GM12878 (cell line): ENCODE measurements around the gene EEF1E1. TPM values are rescaled to one million over a fixed set of nuclear protein-coding genes. Genes with fewer than 3 reads are reported as not detected.

Source experiments
- ATAC-seq: fragments of 200-7000 bp; cut with Tn5 transposase; 3 replicates; pipeline ENCODE4 v1.9.1; 2020; ENCODE audit warnings: mild to moderate bottlenecking, moderate library complexity
- BruUV-seq: library from RNA; stranded (reverse); fragments of 400-500 nt; replicated peaks from 2 replicates; lab custom pipeline; 2021; lab: Mats Ljungman, UMichigan
- CTCF ChIA-PET: fragments of 300-600 bp; sonication (Branson Sonifier 250); formaldehyde crosslinking; extraction: SDS; loops from one replicate; lab custom pipeline; 2021; ENCODE audit warnings: inconsistent platforms; lab: Yijun Ruan, JAX
- POLR2A ChIA-PET: fragments of 350-600 bp; formaldehyde crosslinking; extraction: SDS; loops from one replicate; lab custom pipeline; 2021; ENCODE audit warnings: inconsistent platforms; lab: Charles Lee
- RAD21 ChIA-PET: fragments of 300-600 bp; sonication (Branson Sonifier 250); formaldehyde crosslinking; loops from one replicate; lab custom pipeline; 2023; ENCODE audit warnings: antibody characterized with exemption; ENCODE audit not compliant: unreplicated experiment; lab: Charles Lee
- SMC1A ChIA-PET: fragments of 300-600 bp; sonication (Branson Sonifier 250); formaldehyde crosslinking; loops from one replicate; lab custom pipeline; 2023; ENCODE audit not compliant: unreplicated experiment, uncharacterized antibody; lab: Charles Lee
- DNase-seq: peaks from one replicate; pipeline ENCODE4 v3.0.0-alpha.2; 2011; ENCODE audit warnings: low read depth, low spot score
- FAIRE-seq: peaks from 3 replicates; lab custom pipeline; 2011; peaks lifted over from hg19 to GRCh38; lab: Jason Lieb, UNC
- H2AFZ ChIP-seq: 2 replicates; pipeline ENCODE4 v1.6.0; 2011; ENCODE audit warnings: low read depth, low read length, control low read depth; ENCODE audit not compliant: control insufficient read depth
- H3K27ac ChIP-seq: 2 replicates; pipeline ENCODE4 v1.5.1; 2011; ENCODE audit warnings: control low read depth; ENCODE audit not compliant: control insufficient read depth, insufficient read depth
- H3K27me3 ChIP-seq, 2 experiments: replicated peaks in 1 of 2; 2 replicates each; pipeline versions ENCODE4 v1.6.0 to v1.6.1; 2011; ENCODE audit warnings: low read length in 1 of 2; ENCODE audit not compliant: control insufficient read depth in 2 of 2, insufficient read depth in 2 of 2
- H3K36me3 ChIP-seq, 2 experiments: 2 replicates each; pipeline ENCODE4 v1.5.1; 2011; ENCODE audit warnings: low read length in 1 of 2; ENCODE audit not compliant: control insufficient read depth in 2 of 2, insufficient read depth in 2 of 2
- H3K4me1 ChIP-seq: 2 replicates; pipeline ENCODE4 v1.6.1; 2011; ENCODE audit warnings: mild to moderate bottlenecking, low read length, moderate library complexity, mixed read lengths; ENCODE audit not compliant: control insufficient read depth, insufficient read depth
- H3K4me2 ChIP-seq: 2 replicates; pipeline ENCODE4 v1.6.0; 2011; ENCODE audit warnings: control low read depth; ENCODE audit not compliant: control insufficient read depth, insufficient read depth
- H3K4me3 ChIP-seq: fragments of 200-600 bp; sonication (generic); 2 replicates; pipeline ENCODE4 v1.5.1; 2016
- H3K79me2 ChIP-seq: 2 replicates; pipeline ENCODE4 v1.6.0; 2011; ENCODE audit warnings: low read length; ENCODE audit not compliant: control insufficient read depth, insufficient read depth
- H3K9ac ChIP-seq: 2 replicates; pipeline ENCODE4 v1.8.0; 2011; ENCODE audit warnings: low read length, control low read depth, mixed read lengths; ENCODE audit not compliant: control insufficient read depth, insufficient read depth
- H3K9me3 ChIP-seq: replicated peaks from 3 replicates; pipeline ENCODE4 v1.5.1; 2011; ENCODE audit warnings: mild to moderate bottlenecking, low read length; ENCODE audit not compliant: control insufficient read depth, insufficient read depth
- H4K20me1 ChIP-seq: 2 replicates; pipeline ENCODE4 v1.6.0; 2011; ENCODE audit not compliant: control insufficient read depth, insufficient read depth
- ATF2 ChIP-seq: IDR thresholded peaks from 2 replicates; pipeline ENCODE4 v1.6.1; 2012; ENCODE audit warnings: low read length, inconsistent platforms
- BRCA1 ChIP-seq: IDR thresholded peaks from 2 replicates; pipeline ENCODE4 v1.6.1; 2011; ENCODE audit warnings: low read depth, low read length, improper control_type of control experiment
- CEBPZ ChIP-seq: fragments of 150-350 bp; IDR thresholded peaks from 2 replicates; pipeline ENCODE4 v1.6.1; 2016; ENCODE audit warnings: low read depth, low read length
- EP300 ChIP-seq, 2 experiments: fragments of 150-350 bp in 1 of 2; IDR thresholded peaks; 2 replicates each; pipeline ENCODE4 v1.6.1; 2011 to 2012; ENCODE audit warnings: low read depth in 2 of 2, low read length in 2 of 2, borderline replicate concordance in 1 of 2, improper control_type of control experiment in 1 of 2, inconsistent platforms in 1 of 2; ENCODE audit not compliant: control insufficient read depth in 1 of 2
- JUNB ChIP-seq: IDR thresholded peaks from 2 replicates; pipeline ENCODE4 v1.6.1; 2016; ENCODE audit warnings: antibody characterized with exemption, mild to moderate bottlenecking
- LARP7 ChIP-seq: fragments of 450-650 bp; IDR thresholded peaks from 2 replicates; pipeline ENCODE4 v1.6.1; 2017; ENCODE audit warnings: mild to moderate bottlenecking
- RUNX3 ChIP-seq: IDR thresholded peaks from 2 replicates; pipeline ENCODE4 v1.6.1; 2012; ENCODE audit warnings: low read length, inconsistent platforms
- SPI1 ChIP-seq: IDR thresholded peaks from 2 replicates; pipeline ENCODE4 v1.6.1; 2011; ENCODE audit warnings: low read depth, mild to moderate bottlenecking, low read length, moderate library complexity, borderline replicate concordance; ENCODE audit not compliant: insufficient read depth
- WGBS: methylation state at CpG from one replicate; pipeline ENCODE4 v1.1.6; 2016; ENCODE audit warnings: low lambda C conversion rate; ENCODE audit not compliant: insufficient replicate concordance, insufficient coverage; ENCODE audit errors: missing lambda C conversion rate; 5-methylcytosine and 5-hydroxymethylcytosine counted together
- in situ Hi-C: fragments of 300-500 bp; cut with MboI; formaldehyde crosslinking; loops from 9 replicates; pipeline ENCODE4 v1.14.3; 2018; ENCODE audit warnings: mixed read lengths
- intact Hi-C: fragments of 100-400 bp; cut with micrococcal nuclease; formaldehyde crosslinking; loops from one replicate; pipeline ENCODE4 v1.14.2; 2022; ENCODE audit not compliant: unreplicated experiment
- polyA plus RNA-seq, 11 experiments: library from polyadenylated mRNA; depleted of rRNA in 4 of 11; unstranded in 6 of 11; stranded (reverse) in 5 of 11; fragments of >200 nt; fragmentation: Nextera tagmentation in 4 of 11; fragmentation: Illumina TruSeq in 1 of 11; extraction: Ambion mirVana in 4 of 11; extraction: Trizol in 1 of 11; gene quantifications; 1 replicate in 1 of 11; 2 replicates in 10 of 11; pipeline versions ENCODE4 v1.2.1 to v1.2.3, GENCODE V29; 2011 to 2016; ENCODE audit warnings: inconsistent platforms in 2 of 11, missing spikeins in 2 of 11, low read depth in 1 of 11
- total RNA-seq, 4 experiments: library from RNA; depleted of rRNA in 3 of 4; stranded (reverse); fragments of >200 nt in 3 of 4; fragmentation: Illumina TruSeq in 1 of 4; extraction: Trizol in 1 of 4; gene quantifications; 2 replicates each; pipeline versions ENCODE4 v1.2.1 to v1.2.3, GENCODE V29; 2013 to 2021

EEF1E1 gene
- total and polyA plus RNA-seq, 10 of the 15 experiments (the other 5 are each of a cell fraction or from before 2014, with no cell fraction given): 55.3 to 668 (median 121) TPM

GRCh38 chr6:8075704-8076103, 26.6 kb downstream of the EEF1E1 start (continued):
- TF ChIP-seq CEBPZ (no peak), ATF2 (no peak), BRCA1 (no peak), LARP7 (no peak), JUNB (no peak)
- TF ChIP-seq, all 136 proteins: peak for 0

DNA sequence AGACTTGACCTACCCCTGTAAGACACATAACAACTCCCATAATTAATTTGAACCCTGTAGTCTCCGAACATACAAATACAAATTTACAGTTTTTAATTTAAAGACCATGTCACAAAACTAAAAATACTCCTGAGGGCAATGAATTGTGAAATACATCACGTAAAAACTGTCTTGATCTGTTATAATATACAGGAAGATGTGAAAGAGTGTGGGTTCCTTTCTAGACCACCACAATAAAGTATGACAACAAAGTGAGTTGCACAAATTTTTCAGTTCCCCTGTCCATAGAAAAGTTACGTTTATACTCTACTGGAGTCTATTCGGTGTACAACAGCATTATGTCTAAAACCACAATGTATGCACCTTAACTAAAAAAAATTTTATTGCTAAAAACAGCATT, 27.2 kb downstream of the EEF1E1 start:
- Histone ChIP-seq H3K4me3 (no peak overlapping the region), H3K4me2 (no peak overlapping the region), H3K79me2 (no peaks in the 10 kb centered on the region), H2AFZ (no peak overlapping the region), H3K27me3 (no peaks in the 10 kb centered on the region), H3K9me3 (no peaks in the 10 kb centered on the region), H3K9ac (no peak overlapping the region), H4K20me1 (no peaks in the 10 kb centered on the region), H3K4me1 (peaks cover 3% of the 10 kb centered on the region; the same call in 1 of the 2 replicates), H3K36me3 (no peaks in the 10 kb centered on the region; a peak in 2 of 4 replicates), H3K27ac (no peak overlapping the region)
- WGBS: 44% methylated on average over 4 of the region's 4 CpGs
- ChIA-PET RAD21 (no interaction called here), POLR2A (no interaction called here), SMC1A (no interaction called here), CTCF (no interaction called here)
- intact Hi-C loops (no loop called here), in situ Hi-C loops (no loop called here)
- no peak for DNase-seq
- peak; percentile 36; the same call in 2 of the 3 replicates for ATAC-seq
- no peak for FAIRE-seq
- TF ChIP-seq EP300 (IDR thresholded peaks at IDR 0.05; ENCODE audit: borderline replicate concordance in 1 of 2, control insufficient read depth in 1 of 2, low read depth in 2 of 2, low read length in 2 of 2): no peak; a peak in 1 of 4 replicates
- TF ChIP-seq SPI1: peak; percentile 34; the same call in 1 of the 2 replicates
- TF ChIP-seq RUNX3: peak; percentile 45; the same call in 1 of the 2 replicates
- no TSS peak for BruUV-seq
